ENCODE measurements around the gene XPO4.

Gene XPO4

DNA sequence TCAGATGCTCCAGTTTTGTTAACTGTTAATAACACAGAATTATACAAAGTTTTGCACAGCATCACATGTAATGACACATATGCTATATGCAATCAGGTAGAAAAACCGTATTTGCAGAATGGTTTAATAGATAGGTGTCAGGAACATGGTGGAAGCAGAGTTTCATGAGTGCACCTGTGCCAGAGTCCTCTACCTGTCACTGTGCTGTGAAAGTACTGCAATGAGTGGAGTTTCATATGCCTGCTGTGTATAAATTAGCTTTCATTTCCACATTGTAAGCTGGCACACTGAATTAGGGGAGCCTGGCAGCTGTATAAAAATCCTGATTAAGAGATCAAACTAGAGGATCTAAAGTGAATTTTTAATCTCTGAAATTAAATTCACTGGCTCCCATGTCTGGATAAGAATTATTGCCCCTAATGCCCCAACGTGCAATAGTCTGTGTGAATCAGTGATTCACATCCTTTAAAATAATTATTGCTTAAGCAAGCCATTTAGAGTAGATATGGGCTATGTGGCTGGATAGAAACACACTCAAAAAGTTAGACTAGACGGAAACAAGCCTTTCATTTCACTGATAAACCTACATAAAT is 120.3 kb downstream of the XPO4 start:
- no peak for TF ChIP-seq REST (IDR thresholded peaks at IDR 0.05; ENCODE audit: insufficient read depth in 1 of 2, low read depth in 2 of 2, low read length in 2 of 2)
- TF ChIP-seq POLR2AphosphoS5 (IDR thresholded peaks at IDR 0.05; ENCODE audit: low read depth, low read length) = no peak
- TF ChIP-seq TAF1 (IDR thresholded peaks at IDR 0.05; ENCODE audit: borderline replicate concordance, insufficient read depth, low read length) = no peak
- no peak for TF ChIP-seq SIN3A (IDR thresholded peaks at IDR 0.05; ENCODE audit: borderline replicate concordance, insufficient read depth, low read length)
- TF ChIP-seq FOXP2 (optimal IDR thresholded peaks at IDR 0.05; ENCODE audit: borderline replicate concordance, extremely low read depth, extremely low read length, insufficient read depth) = no peak

DNA sequence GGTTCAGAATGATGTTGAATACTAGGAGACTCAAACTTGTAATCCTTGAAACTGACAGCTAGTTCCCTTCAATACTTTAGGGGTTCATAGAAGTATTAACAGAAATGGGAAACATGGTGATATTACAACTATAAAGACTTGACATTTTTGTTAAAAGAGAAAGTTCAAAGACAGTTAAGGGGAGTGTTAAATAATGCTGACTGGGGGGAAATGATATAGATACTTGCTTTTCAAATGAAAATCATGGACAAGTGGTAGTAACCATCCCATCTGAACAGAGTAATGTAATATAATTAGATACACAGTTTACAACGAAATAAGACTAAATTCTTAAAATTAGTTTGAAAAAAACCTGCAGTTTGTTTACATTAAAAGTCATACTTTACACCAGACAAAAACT is 122.2 kb downstream of the XPO4 start:
- TF ChIP-seq POLR2AphosphoS5 (IDR thresholded peaks at IDR 0.05; ENCODE audit: low read depth, low read length) = no peak
- no peak for TF ChIP-seq FOXP2 (optimal IDR thresholded peaks at IDR 0.05; ENCODE audit: borderline replicate concordance, extremely low read depth, extremely low read length, insufficient read depth)
- TF ChIP-seq SIN3A (IDR thresholded peaks at IDR 0.05; ENCODE audit: borderline replicate concordance, insufficient read depth, low read length) = no peak
- TF ChIP-seq REST (IDR thresholded peaks at IDR 0.05; ENCODE audit: insufficient read depth in 1 of 2, low read depth in 2 of 2, low read length in 2 of 2) = no peak
- no peak for TF ChIP-seq TAF1 (IDR thresholded peaks at IDR 0.05; ENCODE audit: borderline replicate concordance, insufficient read depth, low read length)

DNA sequence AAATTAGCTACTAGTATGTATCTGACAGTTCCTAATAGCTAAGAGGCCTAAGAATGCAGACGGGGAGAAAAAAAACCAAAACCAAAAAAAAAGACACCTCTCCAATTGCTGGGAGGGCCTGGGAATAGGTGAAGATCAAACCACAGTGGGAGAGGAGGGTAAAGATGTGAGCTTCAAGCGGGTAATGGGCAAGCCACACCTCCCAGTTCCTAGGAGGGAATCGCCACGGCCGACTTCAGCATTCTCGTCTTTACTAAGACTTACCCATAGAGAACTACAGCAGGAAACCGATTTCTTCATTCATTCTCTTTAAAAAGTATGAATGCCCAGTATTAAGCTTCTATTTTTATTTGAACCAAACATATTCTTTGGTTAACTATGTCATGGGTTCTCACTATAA is 123.1 kb downstream of the XPO4 start:
- TF ChIP-seq SIN3A (IDR thresholded peaks at IDR 0.05; ENCODE audit: borderline replicate concordance, insufficient read depth, low read length) (no peak), REST (IDR thresholded peaks at IDR 0.05; ENCODE audit: insufficient read depth in 1 of 2, low read depth in 2 of 2, low read length in 2 of 2) (no peak), POLR2AphosphoS5 (IDR thresholded peaks at IDR 0.05; ENCODE audit: low read depth, low read length) (no peak), FOXP2 (optimal IDR thresholded peaks at IDR 0.05; ENCODE audit: borderline replicate concordance, extremely low read depth, extremely low read length, insufficient read depth) (no peak), TAF1 (IDR thresholded peaks at IDR 0.05; ENCODE audit: borderline replicate concordance, insufficient read depth, low read length) (no peak)

- TF ChIP-seq TAF1 (IDR thresholded peaks at IDR 0.05; ENCODE audit: borderline replicate concordance, insufficient read depth, low read length) (no peak), FOXP2 (optimal IDR thresholded peaks at IDR 0.05; ENCODE audit: borderline replicate concordance, extremely low read depth, extremely low read length, insufficient read depth) (no peak)
These were observed 124.2 kb downstream of the XPO4 start for GRCh38 chr13:20778311-20778710.

GRCh38 chr13:20776751-20777150 is 125.8 kb downstream of the XPO4 start:
- TF ChIP-seq SIN3A (IDR thresholded peaks at IDR 0.05; ENCODE audit: borderline replicate concordance, insufficient read depth, low read length) (no peak), TAF1 (IDR thresholded peaks at IDR 0.05; ENCODE audit: borderline replicate concordance, insufficient read depth, low read length) (no peak), FOXP2 (optimal IDR thresholded peaks at IDR 0.05; ENCODE audit: borderline replicate concordance, extremely low read depth, extremely low read length, insufficient read depth) (no peak), REST (IDR thresholded peaks at IDR 0.05; ENCODE audit: insufficient read depth in 1 of 2, low read depth in 2 of 2, low read length in 2 of 2) (no peak), POLR2AphosphoS5 (IDR thresholded peaks at IDR 0.05; ENCODE audit: low read depth, low read length) (no peak)
